Activated CD4-positive, alpha-beta memory T cell treated with anti-CD3 and anti-CD28 coated beads, Interleukin-2, amount 10 ng/mL, durations not matched to agents 7 days and 5 days (primary cell): ENCODE measurements around the gene GABRR3. TPM values are rescaled to one million over a fixed set of nuclear protein-coding genes. Genes with fewer than 3 reads are reported as not detected.

ENCODE experiments used
- CTCF ChIA-PET: fragments of 350-600 bp; sonication (Branson Sonifier 250); formaldehyde crosslinking; loops from one replicate; lab custom pipeline; 2021; ENCODE audit warnings: antibody characterized with exemption, inconsistent platforms; lab: Charles Lee
- POLR2A ChIA-PET: fragments of 350-600 bp; sonication (Branson Sonifier 250); formaldehyde crosslinking; loops from one replicate; lab custom pipeline; 2021; ENCODE audit warnings: antibody characterized with exemption; lab: Charles Lee
- DNase-seq: peaks from one replicate; pipeline ENCODE4 v3.0.0-alpha.2; 2020
- H3K27ac Mint-ChIP-seq: one replicate; pipeline ENCODE4 v1.8.0; 2021; ENCODE audit warnings: mild to moderate bottlenecking, mixed read lengths
- H3K27me3 Mint-ChIP-seq: one replicate; pipeline ENCODE4 v1.8.0; 2021; ENCODE audit warnings: mixed read lengths
- H3K36me3 Mint-ChIP-seq: one replicate; pipeline ENCODE4 v1.8.0; 2021; ENCODE audit warnings: low read depth, mixed read lengths
- H3K4me1 Mint-ChIP-seq: one replicate; pipeline ENCODE4 v1.8.0; 2021; ENCODE audit warnings: mixed read lengths
- H3K4me3 Mint-ChIP-seq: one replicate; pipeline ENCODE4 v1.8.0; 2021; ENCODE audit warnings: mild to moderate bottlenecking, mixed read lengths
- H3K9me3 Mint-ChIP-seq: one replicate; pipeline ENCODE4 v1.8.0; 2021; ENCODE audit warnings: mixed read lengths
- total RNA-seq, 2 experiments: library from RNA; stranded (reverse); gene quantifications; one replicate each; pipeline ENCODE4 v1.2.3, GENCODE V29; 2021

Gene GABRR3
- total RNA-seq, 2 experiments from 2014 or later = not detected

DNA sequence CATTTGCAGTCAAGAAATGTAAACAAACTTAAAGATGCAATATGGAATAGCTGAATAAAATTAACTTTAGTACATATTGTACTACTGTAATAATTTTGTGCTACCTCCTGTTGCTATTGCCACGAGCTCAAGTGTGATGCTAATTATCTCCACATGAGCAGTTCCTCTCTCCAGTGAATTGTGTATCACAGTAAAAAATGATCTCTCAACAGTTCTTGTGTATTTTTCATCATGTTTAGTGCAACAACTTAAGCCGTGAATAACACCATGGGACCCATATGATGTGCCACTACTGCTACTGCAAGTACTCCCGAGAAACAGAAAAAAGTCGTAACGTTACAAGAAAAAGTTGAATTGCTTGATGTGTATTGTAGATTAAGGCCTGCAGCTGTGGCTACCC lies 75.2 kb downstream of the GABRR3 start:
- Mint-ChIP-seq H3K36me3 (peaks cover 63% of the 10 kb centered on the region), H3K4me3 (no peak overlapping the region), H3K27ac (no peak overlapping the region), H3K9me3 (no peaks in the 10 kb centered on the region), H3K27me3 (no peaks in the 10 kb centered on the region), H3K4me1 (peaks cover 31% of the 10 kb centered on the region)
- ChIA-PET CTCF (interaction anchor here (1.0 kb wide), 1 partner anchor 48 kb away, joined by 3 read pairs; no protein-coding TSS in a partner anchor), POLR2A (no interaction called here)
- DNase-seq = no peak

DNA sequence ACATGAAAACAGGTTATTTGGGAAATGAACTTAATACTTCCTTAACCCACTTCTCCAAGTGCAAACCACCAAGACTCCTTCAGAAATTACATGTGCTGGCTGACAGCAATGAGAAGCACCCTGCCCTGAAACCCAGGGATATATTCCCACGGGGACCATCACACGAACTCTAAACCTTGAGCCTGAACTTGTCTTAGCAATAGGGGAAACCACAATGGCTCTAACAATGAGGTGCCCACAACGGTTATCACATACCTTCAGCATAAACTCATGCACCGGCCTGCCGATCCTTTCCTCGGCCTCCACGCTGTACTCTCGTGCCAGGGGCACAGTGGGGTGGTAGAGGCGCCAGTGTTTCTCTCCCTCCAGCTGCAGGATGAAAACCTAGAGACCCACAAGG lies 76.3 kb downstream of the GABRR3 start:
- H3K4me3 Mint-ChIP-seq = no peak overlapping the region
- H3K27me3 Mint-ChIP-seq = no peaks in the 10 kb centered on the region
- no peak overlapping the region for H3K27ac Mint-ChIP-seq
- CTCF ChIA-PET = no interaction called here
- peaks cover 23% of the 10 kb centered on the region for H3K4me1 Mint-ChIP-seq
- DNase-seq = no peak
- POLR2A ChIA-PET = no interaction called here
- H3K9me3 Mint-ChIP-seq = no peaks in the 10 kb centered on the region
- peaks cover 65% of the 10 kb centered on the region for H3K36me3 Mint-ChIP-seq

DNA sequence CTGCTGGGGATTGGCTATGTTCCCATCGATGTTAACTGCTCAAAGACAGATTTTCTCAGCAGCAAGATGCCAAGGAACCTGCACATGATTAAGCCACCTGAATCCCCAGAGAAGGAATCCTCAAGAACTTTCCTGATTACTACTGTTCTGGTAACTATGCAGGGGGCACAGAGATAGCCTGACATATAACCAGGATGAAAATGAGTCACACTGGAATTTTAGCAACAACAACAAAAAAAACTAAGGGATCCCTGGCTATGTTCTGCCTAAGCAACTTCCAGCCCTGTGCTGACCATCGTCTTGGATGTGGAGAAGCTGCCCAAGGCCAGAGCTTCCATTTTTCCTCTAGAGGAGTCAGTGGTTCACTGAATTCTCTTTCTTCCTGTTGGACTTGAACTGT lies 76.7 kb downstream of the GABRR3 start:
- no peaks in the 10 kb centered on the region for H3K9me3 Mint-ChIP-seq
- no peak overlapping the region for H3K27ac Mint-ChIP-seq
- POLR2A ChIA-PET = no interaction called here
- peaks cover 20% of the 10 kb centered on the region for H3K4me1 Mint-ChIP-seq
- DNase-seq = no peak
- peaks cover 64% of the 10 kb centered on the region for H3K36me3 Mint-ChIP-seq
- CTCF ChIA-PET = no interaction called here
- H3K27me3 Mint-ChIP-seq = no peaks in the 10 kb centered on the region
- no peak overlapping the region for H3K4me3 Mint-ChIP-seq

DNA sequence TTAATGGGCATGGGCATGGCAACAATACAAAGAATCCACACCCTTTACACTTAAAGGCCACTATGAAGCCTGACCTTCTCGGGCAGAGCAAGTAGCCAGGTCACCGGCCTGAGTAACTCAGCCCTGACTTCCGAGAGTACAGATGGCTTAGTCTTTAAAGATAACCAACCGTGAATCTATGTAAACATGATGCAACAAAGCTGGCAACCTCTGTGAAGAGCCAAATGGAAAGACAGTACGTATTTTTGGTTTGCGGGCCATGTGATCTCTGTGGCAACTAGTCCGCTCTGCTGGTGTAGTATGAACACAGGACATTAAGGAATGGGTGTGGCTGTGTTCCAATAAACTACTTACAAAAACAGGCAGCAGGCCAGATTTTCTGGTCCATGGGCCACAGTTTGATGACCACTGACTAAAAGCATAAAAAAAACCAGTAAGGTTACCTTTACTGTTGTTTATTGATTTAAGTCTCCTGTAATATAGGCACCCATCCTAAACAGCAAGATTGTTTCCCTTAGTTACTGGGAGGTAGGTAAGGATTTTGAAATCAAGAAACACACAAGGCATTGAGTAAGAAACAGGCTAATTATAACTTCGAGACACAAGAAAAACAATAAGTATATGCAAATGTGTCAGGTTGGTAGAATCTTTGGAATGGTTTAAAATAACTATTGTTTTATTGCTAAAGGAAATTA lies 77.4 kb downstream of the GABRR3 start:
- ChIA-PET CTCF (no interaction called here), POLR2A (no interaction called here)
- H3K27me3 Mint-ChIP-seq = no peaks in the 10 kb centered on the region
- H3K27ac Mint-ChIP-seq = no peak overlapping the region
- H3K4me3 Mint-ChIP-seq = no peak overlapping the region
- no peaks in the 10 kb centered on the region for H3K9me3 Mint-ChIP-seq
- H3K4me1 Mint-ChIP-seq = peaks cover 18% of the 10 kb centered on the region
- no peak for DNase-seq
- H3K36me3 Mint-ChIP-seq = peaks cover 66% of the 10 kb centered on the region

DNA sequence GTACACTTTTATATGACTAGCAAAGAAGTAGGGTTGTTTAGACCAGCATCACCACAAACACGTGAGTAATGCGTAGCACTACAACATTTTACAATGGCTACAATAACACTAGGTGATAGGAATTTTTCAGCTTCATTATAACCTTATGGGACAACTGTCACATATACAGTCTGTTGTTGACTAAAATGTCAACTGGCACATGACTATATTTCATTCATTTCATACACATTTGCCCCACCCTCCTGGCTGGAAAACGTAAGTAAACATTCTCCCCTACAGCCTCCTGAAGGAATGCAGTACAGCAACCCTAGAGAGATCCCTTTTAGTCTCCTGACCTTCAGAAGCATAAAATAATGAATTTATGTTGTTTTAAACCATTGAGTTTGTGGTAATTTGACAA lies 79.1 kb downstream of the GABRR3 start:
- DNase-seq = no peak
- POLR2A ChIA-PET = no interaction called here
- no peak overlapping the region for H3K27ac Mint-ChIP-seq
- peaks cover 4% of the 10 kb centered on the region for H3K4me1 Mint-ChIP-seq
- H3K9me3 Mint-ChIP-seq = no peaks in the 10 kb centered on the region
- no peak overlapping the region for H3K4me3 Mint-ChIP-seq
- CTCF ChIA-PET = interaction anchor here (1.9 kb wide), 1 partner anchor 10 kb away, joined by 4 read pairs; no protein-coding TSS in a partner anchor
- peaks cover 67% of the 10 kb centered on the region for H3K36me3 Mint-ChIP-seq
- no peaks in the 10 kb centered on the region for H3K27me3 Mint-ChIP-seq

DNA sequence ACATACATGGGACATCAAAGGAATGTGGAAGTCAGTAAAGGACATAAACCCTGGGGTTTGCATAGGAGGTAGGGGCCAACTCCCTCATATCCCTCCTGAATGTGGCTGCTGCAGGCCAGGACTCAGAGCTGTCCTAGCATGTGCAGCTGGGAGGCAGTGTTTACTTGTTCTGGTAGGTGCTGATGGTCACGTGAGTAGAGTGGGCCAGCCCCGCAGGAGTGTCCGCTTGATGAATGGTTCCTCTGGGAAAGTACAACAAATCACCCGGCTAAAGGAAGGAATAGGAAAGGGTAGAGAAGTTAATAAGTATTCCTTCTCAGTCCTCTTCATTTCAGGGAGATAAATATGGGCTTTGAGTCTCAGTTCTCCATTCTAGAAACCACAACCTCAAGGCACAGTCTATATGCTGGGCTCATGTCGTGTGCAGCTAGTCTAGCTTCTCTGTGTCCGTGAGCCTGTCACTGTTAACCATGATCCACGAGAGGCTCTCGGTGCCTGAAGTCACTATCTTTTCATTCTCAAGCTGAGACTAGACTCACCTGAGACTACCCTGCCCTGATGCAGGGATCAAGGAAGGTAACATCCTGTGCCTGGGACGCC lies 80.8 kb downstream of the GABRR3 start:
- no peaks in the 10 kb centered on the region for H3K27me3 Mint-ChIP-seq
- ChIA-PET CTCF (interaction anchor here (0.8 to 1.9 kb wide), 2 partner anchors 11 to 27 kb away, joined by 3 to 4 read pairs; no protein-coding TSS in a partner anchor), POLR2A (no interaction called here)
- no peak overlapping the region for H3K4me3 Mint-ChIP-seq
- H3K4me1 Mint-ChIP-seq = peaks cover 15% of the 10 kb centered on the region
- no peaks in the 10 kb centered on the region for H3K9me3 Mint-ChIP-seq
- no peak for DNase-seq
- H3K27ac Mint-ChIP-seq = no peak overlapping the region
- H3K36me3 Mint-ChIP-seq = peaks cover 78% of the 10 kb centered on the region

DNA sequence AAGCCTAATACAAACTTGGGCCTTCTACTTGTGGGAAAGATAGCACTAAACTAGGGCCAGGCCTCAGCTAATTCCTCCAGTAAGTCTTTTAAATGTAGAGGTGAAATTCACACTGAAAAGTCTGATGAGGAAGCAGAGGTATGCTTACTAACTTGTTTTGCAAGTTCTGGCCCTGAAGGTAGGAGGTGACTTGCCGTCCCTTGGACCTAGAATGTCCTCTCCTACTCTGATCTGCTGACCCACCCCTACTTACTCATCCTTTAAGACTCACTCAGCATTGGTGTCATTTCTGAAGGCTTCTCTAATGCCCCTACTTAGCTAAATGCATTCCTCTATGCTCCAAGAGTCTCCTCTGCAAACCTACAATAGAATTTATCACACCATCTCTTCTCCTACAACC lies 82.2 kb downstream of the GABRR3 start:
- ChIA-PET CTCF (interaction anchor here (1.2 kb wide), 1 partner anchor 159 kb away, joined by 3 read pairs; no protein-coding TSS in a partner anchor), POLR2A (interaction anchor here (1.0 kb wide), 1 partner anchor 131 kb away, joined by 4 read pairs; the partner anchor contains the start of gene CRYBG3)
- no peaks in the 10 kb centered on the region for H3K9me3 Mint-ChIP-seq
- no peak overlapping the region for H3K27ac Mint-ChIP-seq
- H3K4me1 Mint-ChIP-seq = peaks cover 19% of the 10 kb centered on the region
- H3K27me3 Mint-ChIP-seq = no peaks in the 10 kb centered on the region
- peaks cover 81% of the 10 kb centered on the region for H3K36me3 Mint-ChIP-seq
- no peak overlapping the region for H3K4me3 Mint-ChIP-seq
- DNase-seq = no peak

DNA sequence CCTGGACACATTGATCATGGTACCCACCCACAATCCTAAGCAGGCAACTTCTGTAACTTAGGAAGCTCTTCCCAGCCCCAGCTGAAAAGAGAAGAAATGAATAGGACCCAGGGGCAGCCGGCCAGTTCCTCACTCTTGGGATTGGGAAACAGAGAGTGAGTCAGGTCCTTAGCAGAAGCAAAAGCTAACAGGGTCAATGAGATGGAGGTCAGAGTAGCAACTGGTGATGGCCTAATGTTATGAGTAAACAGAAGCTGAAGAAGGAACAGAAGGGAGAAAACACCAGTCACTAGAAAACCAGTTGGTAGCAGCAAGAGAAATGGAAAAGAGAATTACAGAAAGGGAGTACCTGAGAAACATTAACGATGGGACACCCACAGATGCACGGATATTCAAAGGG lies 82.8 kb downstream of the GABRR3 start:
- no peak overlapping the region for H3K27ac Mint-ChIP-seq
- POLR2A ChIA-PET = interaction anchor here (1.0 kb wide), 1 partner anchor 130 kb away, joined by 4 read pairs; the partner anchor contains the start of gene CRYBG3

DNA sequence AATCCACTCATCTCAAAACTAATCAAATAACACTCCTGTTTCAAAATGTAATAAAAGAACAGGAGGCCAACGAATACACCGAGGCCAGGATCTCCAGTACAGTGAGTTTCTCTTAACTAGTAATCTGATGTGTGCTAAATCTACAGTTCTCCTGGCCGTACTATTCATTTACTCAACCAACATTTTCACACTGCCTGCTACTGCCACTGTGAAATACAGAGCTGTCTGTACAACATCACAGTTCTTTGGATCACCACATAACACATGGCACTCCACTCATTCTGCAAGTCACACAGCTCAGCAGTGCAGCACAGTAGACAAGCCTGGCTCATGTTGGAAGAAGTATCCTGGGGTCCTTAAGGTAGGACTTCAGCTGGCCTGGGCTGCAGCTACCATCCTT lies 84.8 kb downstream of the GABRR3 start:
- H3K9me3 Mint-ChIP-seq = no peaks in the 10 kb centered on the region
- POLR2A ChIA-PET = interaction anchor here (0.8 to 1.5 kb wide), 3 partner anchors 18 to 129 kb away, joined by 3 to 4 read pairs (median 3); partner anchors contain the start of gene CRYBG3
- CTCF ChIA-PET = interaction anchor here (1.6 kb wide), 1 partner anchor 8 kb away, joined by 4 read pairs; no protein-coding TSS in a partner anchor
- peaks cover 87% of the 10 kb centered on the region for H3K36me3 Mint-ChIP-seq
- no peak for DNase-seq
- peak overlapping the region; percentile 4 for H3K27ac Mint-ChIP-seq
- H3K4me3 Mint-ChIP-seq = no peak overlapping the region
- no peaks in the 10 kb centered on the region for H3K27me3 Mint-ChIP-seq
- H3K4me1 Mint-ChIP-seq = peaks cover 19% of the 10 kb centered on the region

More for the DNA sequence above, 82.8 kb downstream of the GABRR3 start:
- CTCF ChIA-PET = interaction anchor here (1.2 kb wide), 1 partner anchor 158 kb away, joined by 3 read pairs; no protein-coding TSS in a partner anchor
- peaks cover 19% of the 10 kb centered on the region for H3K4me1 Mint-ChIP-seq
- H3K4me3 Mint-ChIP-seq = no peak overlapping the region
- DNase-seq = no peak
- peaks cover 80% of the 10 kb centered on the region for H3K36me3 Mint-ChIP-seq
- H3K27me3 Mint-ChIP-seq = no peaks in the 10 kb centered on the region
- H3K9me3 Mint-ChIP-seq = no peaks in the 10 kb centered on the region

DNA sequence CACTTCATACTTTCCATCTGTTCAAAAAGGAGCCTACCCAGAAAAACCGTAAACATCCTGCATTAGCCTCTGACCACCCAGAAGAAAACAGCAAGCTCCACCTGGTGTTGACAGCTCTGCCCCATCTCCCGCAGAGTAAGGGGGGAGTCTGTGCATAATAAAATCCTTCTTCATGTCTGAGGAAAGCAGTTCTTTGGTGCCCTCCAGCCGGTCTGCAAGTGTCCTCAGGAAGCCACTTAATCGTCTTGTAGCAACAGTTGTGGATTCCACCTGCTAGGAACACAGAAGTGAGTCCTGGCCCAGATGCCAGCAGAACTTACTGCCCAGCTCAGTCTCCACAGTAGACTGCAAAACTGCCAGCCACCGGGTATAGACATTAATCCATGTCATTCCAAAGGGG lies 85.4 kb downstream of the GABRR3 start:
- Mint-ChIP-seq H3K27me3 (no peaks in the 10 kb centered on the region), H3K9me3 (no peaks in the 10 kb centered on the region), H3K27ac (no peak overlapping the region), H3K4me3 (no peak overlapping the region), H3K4me1 (peaks cover 17% of the 10 kb centered on the region), H3K36me3 (peaks cover 87% of the 10 kb centered on the region)
- CTCF ChIA-PET = no interaction called here
- no peak for DNase-seq
- POLR2A ChIA-PET = interaction anchor here (1.3 to 1.5 kb wide), 2 partner anchors 20 to 128 kb away, joined by 3 read pairs; partner anchors contain the start of gene CRYBG3

DNA sequence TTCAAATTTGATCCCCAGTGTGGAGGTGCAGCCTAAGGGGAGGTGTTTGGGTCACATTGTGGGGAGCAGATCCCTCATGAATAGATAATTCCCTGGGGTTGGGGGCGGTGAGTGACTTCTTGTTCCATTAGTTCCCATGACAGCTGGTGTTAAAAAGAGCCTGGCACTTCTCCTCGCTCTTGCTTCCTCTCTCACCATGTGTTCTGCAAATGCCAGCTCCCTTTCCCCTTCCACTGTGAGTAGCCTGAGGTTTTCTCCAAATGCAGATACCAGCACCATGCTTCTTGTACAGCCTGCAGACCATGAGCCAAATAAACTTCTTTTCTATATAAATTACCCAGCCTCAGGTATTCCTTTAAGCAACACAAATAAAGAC lies 86.0 kb downstream of the GABRR3 start:
- H3K4me3 Mint-ChIP-seq = no peak overlapping the region
- peaks cover 85% of the 10 kb centered on the region for H3K36me3 Mint-ChIP-seq
- CTCF ChIA-PET = no interaction called here
- DNase-seq = no peak
- POLR2A ChIA-PET = no interaction called here
- no peaks in the 10 kb centered on the region for H3K27me3 Mint-ChIP-seq
- H3K4me1 Mint-ChIP-seq = peaks cover 17% of the 10 kb centered on the region
- no peak overlapping the region for H3K27ac Mint-ChIP-seq
- H3K9me3 Mint-ChIP-seq = no peaks in the 10 kb centered on the region

DNA sequence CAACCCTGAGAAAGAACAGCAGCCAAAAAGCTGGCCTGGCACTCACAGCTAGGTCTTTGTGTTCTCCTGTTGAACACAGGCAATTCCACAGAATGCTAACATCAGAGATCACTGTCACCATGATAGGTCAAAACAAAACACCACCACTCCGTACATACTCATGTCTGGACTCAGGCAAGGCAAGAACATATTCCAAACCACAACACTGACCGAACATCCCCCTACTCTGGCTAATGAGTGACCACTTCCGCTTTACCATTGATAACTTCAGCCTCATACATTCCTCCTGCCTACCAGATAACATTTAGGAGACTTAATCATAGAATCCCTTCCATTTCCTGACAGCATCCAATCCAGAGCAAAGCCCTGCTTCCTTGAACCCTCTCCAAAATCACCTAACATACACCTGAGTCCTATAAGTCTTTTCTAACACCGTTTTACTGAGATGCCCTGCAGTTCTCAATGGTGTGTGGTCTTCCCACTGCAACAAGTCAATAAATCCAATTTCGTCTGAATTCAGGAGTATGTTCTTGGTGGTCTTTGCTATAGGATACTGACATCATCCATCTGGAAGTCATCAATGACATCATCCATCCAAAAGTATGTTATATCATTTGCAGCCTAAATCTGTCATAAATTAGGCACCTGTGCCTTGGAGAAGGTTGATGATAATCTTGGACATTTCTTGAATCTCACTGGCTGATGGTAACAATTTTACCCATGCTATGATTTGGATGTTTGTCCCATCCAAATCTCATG lies 86.6 kb downstream of the GABRR3 start:
- ChIA-PET POLR2A (no interaction called here), CTCF (no interaction called here)
- Mint-ChIP-seq H3K9me3 (no peaks in the 10 kb centered on the region), H3K4me1 (peaks cover 21% of the 10 kb centered on the region), H3K27me3 (no peaks in the 10 kb centered on the region), H3K36me3 (peaks cover 87% of the 10 kb centered on the region), H3K4me3 (no peak overlapping the region), H3K27ac (no peak overlapping the region)
- DNase-seq = no peak
